C4-2B (cell line): ENCODE measurements around the gene TLR7.

ENCODE experiments used
- CTCF ChIP-seq: fragments of 450-650 bp; conservative IDR thresholded peaks from 2 replicates; pipeline ENCODE4 v1.5.1; 2017; ENCODE audit warnings: mild to moderate bottlenecking
- ZFX ChIP-seq: fragments of 450-650 bp; IDR thresholded peaks from 2 replicates; pipeline ENCODE4 v1.6.1; 2017

GRCh38 chrX:12903646-12904045 is 36.8 kb downstream of the TLR7 start:
- TF ChIP-seq CTCF (no peak), ZFX (no peak)
